NCI-H526 treated with DMSO at 0.1 percent for 48 hours (cell line): Measurements from ENCODE around the gene KLHL6.
"Not testable (repeated sequence)": the region's sequence is repeated elsewhere in the genome, so short reads cannot be mapped to it uniquely, and the experiment has no call there.

Source experiments
- DNase-seq: peaks from one replicate; lab custom pipeline; 2025; lab: John Stamatoyannopoulos, UW

KLHL6 gene

GRCh38 chr3:183532620-183533411, 22.7 kb downstream of the KLHL6 start:
- DNase-seq = no peak

- DNase-seq = no peak
Measured at GRCh38 chr3:183529717-183530116, 25.8 kb downstream of the KLHL6 start.

- DNase-seq = no peak
Measured at GRCh38 chr3:183529185-183529584, 26.3 kb downstream of the KLHL6 start.

DNA sequence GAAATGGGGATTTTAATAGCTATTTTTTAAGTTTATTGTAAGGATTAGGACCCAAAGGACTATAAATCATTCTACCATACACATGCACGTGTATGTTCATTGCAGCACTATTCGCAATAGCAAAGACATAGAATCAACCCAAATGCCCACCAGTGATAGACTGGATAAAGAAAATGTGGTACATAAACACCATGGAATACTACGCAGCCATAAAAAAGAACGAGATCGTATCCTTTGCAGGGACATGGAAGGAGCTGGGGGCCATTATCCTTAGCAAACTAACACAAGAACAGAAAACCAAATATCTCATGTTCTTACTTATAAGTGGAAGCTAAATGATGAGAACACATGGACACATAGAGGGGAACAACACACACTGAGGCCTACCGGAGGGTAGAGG, 26.7 kb downstream of the KLHL6 start:
- not testable (repeated sequence) for DNase-seq

- DNase-seq = no peak
Measured at GRCh38 chr3:183527428-183528379, 27.8 kb downstream of the KLHL6 start.

GRCh38 chr3:183526838-183527427, 28.6 kb downstream of the KLHL6 start:
- DNase-seq = no peak

DNA sequence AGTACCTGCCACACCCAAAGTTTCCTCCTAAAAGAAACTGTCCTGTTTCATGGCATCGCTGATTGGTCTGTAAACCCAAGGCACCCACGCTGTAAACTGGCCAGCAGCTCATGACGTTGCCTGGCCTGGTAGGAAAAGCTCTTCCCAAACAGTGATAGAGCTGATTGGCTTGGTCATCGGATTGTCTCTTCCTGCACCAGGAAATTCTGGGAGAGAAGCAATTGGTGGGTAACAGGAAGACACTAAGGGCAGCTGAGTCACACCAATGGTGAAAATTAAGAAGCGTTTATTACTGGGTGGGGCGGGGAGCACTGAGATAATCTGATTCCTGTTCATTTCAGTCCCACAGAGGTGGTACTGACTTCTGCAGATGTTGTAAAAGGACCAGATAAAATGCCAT, 31.0 kb downstream of the KLHL6 start:
- no peak for DNase-seq

GRCh38 chr3:183520741-183521556, 34.6 kb downstream of the KLHL6 start:
- not testable (repeated sequence) for DNase-seq

GRCh38 chr3:183520295-183520694, 35.2 kb downstream of the KLHL6 start:
- DNase-seq = not testable (repeated sequence)

- no peak for DNase-seq
Measured at GRCh38 chr3:183519891-183520290, 35.6 kb downstream of the KLHL6 start.

DNA sequence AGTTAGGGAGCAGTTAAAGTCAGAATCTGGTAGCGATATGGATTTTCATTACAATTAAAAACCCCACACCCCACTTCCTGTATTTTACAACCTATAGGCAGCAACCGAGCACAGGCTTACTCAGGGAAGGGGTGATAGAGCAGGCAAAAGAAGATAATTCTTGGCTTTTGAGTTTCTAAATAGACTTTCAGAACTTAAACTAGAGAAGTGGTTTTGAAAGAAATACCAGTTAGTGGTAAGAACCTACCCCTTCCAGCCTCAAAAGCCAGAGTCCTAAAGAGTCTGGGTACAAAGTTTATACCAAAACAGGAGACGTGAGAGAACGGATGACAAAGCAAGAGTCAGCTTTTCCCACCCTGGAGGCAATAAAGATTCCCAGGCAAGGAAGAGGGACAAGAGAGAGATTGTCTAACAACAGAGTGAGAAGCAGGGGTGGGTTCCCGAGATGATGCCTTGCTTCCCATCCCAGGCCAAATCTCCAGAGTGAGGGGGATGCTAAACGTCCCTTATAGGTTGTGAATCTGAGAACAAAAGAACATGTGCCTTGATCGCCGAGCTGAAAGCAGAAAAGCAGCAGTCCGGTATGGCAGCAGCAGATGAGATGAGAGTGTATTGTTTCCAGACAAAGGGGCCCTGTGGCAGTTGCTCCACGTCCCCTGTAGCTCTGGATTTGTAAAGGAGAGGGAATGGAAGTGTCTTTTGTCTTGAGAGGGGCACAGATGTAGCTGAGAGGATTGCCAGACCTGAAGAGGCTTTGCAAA, 36.8 kb downstream of the KLHL6 start:
- DNase-seq = no peak

DNA sequence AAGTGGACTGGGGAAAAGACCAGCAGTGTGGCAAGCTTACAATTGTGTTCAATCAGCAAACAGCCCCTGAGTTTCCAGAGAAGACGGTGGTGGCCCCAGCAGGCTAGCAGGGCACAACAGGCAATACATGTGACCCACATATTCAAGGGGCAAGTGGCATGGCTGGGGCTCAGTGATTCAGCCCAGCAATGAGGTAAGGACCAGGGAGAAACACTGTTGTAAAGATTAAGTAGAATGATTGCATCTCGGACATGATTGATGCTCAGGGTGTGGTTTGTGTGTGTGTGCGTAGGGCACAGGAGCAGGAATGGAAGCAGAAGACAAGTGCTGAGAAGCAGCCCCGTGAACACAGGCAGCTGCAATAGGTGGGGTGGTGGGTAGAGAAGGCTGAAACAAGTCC, 37.9 kb downstream of the KLHL6 start:
- no peak for DNase-seq

DNA sequence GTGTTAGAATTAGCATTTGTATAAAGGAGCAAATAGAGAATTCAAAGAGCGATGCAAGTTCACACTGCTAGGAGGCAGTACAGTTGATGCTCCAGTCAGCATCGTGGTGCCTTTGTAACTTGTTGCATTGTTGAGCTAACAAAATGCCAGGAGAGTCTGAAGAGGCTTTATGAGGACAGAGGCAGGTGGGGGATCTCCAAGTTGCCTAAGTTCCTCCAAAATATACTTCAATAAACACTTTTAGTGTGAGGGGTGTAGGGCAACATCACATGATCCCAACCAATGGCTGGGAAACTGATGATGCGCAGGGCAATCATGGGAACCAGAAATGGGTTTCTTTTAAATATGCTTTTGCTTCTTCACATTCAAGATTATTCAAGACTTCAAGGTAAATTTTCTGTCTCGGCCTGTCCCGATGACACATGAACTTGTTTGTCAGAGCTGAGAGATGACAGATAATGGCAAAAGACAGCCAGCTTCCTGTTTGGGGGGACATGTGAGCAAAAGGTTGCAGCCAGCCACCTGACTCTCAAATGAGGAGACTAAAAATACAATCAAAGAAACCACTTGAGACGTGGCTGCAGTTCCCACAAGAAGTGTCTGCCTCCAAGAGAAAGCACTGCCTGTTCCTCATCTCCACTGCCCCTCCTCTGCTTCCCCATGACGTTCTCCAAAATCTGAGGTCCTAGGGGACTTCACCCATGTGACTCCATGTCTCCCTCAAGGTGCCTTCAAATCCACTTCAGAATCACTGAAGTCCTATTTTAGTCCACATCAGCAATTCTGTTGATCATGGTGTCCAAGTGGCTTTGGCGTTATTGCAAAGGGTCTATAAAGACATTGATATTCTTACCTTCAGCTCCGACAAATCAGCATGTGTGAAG, 39.3 kb downstream of the KLHL6 start:
- DNase-seq = no peak

DNA sequence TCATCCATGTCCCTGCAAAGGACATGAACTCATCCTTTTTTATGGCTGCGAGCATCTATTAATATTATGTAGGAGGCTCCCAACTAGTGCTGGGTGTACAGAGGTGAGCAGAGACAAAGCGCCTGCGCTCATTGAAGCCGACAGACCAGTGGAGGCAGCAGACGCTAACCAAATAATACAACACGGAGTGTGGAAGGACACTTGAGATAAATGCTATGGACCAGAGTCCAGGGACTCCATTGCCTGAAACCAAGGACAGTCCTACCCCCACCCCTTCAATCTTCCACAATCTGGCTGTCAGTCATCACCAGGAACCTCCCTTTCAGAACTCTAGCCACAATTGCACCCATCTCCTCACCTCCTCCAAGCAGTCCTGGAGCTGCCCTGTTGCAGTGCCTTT, 41.5 kb downstream of the KLHL6 start:
- no peak for DNase-seq

DNA sequence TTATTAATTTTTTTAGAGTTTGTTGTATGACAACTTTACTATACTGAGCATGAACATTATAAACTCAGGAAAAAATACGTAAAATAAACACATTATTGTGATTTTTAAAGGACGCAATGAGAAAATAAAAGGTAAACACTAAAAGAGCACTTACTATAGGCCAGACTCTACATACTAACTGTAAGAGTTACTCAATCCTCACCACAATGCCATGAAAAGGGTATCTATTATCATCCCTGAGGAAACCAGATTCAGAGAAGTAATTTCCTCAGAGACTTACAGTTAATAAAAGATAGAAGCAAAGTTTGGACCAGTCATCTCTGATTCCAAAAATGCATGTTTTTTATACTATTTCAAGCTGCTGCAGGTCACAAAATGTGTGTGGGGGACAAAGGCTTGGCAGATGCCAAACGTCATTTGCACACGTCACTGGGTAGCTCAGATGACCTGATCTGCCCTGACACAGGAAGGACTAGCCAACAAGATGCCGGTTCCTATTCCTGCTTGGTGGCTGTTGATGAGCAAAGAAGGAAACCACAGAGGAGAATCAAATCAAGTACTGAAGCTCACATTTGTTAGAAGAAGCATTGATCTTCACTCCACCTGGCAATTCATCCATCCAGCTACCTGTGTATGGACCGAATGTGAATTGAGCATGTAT, 42.3 kb downstream of the KLHL6 start:
- DNase-seq = no peak

- DNase-seq = not testable (repeated sequence)
Measured at GRCh38 chr3:183511286-183512131, 44.0 kb downstream of the KLHL6 start.

- DNase-seq = no peak
Measured at GRCh38 chr3:183508821-183509220, 46.7 kb downstream of the KLHL6 start.

- DNase-seq = no peak
Measured at GRCh38 chr3:183507551-183507950, 48.0 kb downstream of the KLHL6 start.
